LNCaP clone FGC (cell line): ENCODE results near the gene PRKD2.

Source experiments
- DNase-seq: peaks from one replicate; pipeline ENCODE4 v3.0.0-alpha.2; 2011; ENCODE audit warnings: low read depth
- H3K4me3 ChIP-seq: 2 replicates; pipeline ENCODE4 v1.5.1; 2011; ENCODE audit warnings: mild to moderate bottlenecking, low read depth, low read length, control low read depth
- TF ChIP-seq, protein P1 (sequence below): IDR thresholded peaks from 2 replicates; pipeline ENCODE4 v1.5.1; 2012; ENCODE audit warnings: mild to moderate bottlenecking; ENCODE audit not compliant: control insufficient read depth, insufficient read depth; ENCODE audit errors: extremely low read depth

The PRKD2 gene

DNA sequence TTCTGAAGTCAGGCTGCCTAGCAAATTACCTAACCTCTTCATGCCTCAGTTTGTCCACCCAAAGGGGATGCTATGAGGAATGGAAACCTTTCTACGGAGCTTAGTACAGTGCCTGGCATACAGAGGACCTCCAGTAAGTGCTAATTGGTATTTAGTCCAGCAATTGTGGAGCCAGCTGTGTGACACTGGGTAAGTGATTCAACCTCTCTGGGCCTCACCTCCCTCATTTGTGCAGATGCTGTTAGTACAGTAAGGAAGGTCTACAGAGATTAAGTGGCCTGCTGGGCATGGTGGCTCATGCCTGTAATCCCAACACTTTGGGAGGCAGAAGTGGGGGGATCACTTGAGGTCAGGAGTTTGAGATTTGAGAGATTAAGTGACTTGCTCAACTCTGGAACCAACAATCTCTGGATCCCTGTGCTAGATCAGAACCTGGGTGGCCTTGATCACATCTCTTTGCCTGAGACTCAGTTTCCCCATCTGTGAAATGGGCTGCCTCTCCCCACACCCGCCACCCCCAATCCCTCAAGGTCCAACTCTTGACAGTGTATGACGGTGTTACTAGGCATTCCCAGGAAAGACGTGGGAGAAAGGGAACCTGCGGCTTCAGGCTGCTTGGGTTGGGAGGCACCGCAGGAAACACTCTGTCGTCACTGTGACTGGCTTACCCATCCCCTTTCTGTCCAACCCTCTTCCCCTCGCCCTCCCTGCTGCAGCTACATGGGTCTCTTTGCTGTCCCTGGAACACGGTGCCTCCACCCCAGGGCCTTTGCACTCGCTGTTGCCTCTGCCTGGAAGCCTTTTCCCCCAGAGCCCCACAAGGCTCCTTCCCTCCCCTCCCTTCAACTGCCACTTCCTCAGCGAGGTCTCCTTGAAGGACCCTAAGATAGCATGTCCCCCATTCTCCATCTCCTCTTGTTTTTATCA, 18.3 kb downstream of the PRKD2 start:
- TF ChIP-seq, protein P1, sequence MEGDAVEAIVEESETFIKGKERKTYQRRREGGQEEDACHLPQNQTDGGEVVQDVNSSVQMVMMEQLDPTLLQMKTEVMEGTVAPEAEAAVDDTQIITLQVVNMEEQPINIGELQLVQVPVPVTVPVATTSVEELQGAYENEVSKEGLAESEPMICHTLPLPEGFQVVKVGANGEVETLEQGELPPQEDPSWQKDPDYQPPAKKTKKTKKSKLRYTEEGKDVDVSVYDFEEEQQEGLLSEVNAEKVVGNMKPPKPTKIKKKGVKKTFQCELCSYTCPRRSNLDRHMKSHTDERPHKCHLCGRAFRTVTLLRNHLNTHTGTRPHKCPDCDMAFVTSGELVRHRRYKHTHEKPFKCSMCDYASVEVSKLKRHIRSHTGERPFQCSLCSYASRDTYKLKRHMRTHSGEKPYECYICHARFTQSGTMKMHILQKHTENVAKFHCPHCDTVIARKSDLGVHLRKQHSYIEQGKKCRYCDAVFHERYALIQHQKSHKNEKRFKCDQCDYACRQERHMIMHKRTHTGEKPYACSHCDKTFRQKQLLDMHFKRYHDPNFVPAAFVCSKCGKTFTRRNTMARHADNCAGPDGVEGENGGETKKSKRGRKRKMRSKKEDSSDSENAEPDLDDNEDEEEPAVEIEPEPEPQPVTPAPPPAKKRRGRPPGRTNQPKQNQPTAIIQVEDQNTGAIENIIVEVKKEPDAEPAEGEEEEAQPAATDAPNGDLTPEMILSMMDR, result no peak
- no peak for DNase-seq
- no peak overlapping the region for H3K4me3 ChIP-seq

- no peak for DNase-seq
- no peak overlapping the region for H3K4me3 ChIP-seq
- TF ChIP-seq, protein P1, result no peak
Observed at GRCh38 chr19:46697204-46697960, 19.5 kb downstream of the PRKD2 start.

DNA sequence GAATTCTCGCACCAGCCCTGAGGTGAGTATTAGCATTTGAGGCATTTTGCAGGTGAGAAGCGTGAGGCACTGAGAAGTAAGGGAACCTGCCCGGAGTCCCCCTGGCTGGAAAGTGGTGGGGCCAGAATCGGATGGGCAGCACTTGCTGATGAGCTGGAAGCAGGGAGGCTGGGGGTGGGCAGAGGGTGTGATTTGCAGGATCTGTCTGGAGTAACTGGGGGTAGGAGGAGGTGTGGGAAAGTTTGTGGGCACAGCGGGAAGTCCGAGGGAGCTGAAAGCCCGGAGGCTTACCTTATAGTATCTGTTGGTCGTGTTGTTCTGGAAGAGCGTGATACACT, 20.1 kb downstream of the PRKD2 start:
- TF ChIP-seq, protein P1, result no peak
- no peak overlapping the region for H3K4me3 ChIP-seq
- DNase-seq, result no peak

- TF ChIP-seq, protein P1, result no peak
- DNase-seq, result no peak
- H3K4me3 ChIP-seq, result no peak overlapping the region
Observed at GRCh38 chr19:46696052-46696451, 20.9 kb downstream of the PRKD2 start.

DNA sequence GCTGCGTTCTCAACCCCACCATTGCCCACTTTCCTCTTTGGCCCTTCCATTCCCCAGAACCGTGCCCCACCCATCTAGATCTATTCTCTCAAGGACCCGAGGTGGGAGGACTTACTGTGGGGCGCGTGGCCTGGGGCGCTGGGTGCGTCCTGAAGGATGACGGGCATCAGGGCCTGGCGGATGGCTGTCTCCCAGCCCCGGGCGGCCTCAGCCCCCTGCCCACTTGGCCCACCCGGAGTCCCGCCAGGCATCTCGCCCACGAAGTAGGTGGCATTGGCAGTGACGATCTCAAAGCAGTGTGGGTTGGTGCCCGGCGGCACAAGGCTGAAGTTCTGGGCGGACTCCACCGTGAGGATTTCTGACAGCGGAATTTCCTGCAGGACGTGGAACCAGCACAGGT, 23.2 kb downstream of the PRKD2 start:
- TF ChIP-seq, protein P1, result no peak
- no peak for DNase-seq
- no peak overlapping the region for H3K4me3 ChIP-seq

GRCh38 chr19:46692918-46693722, 23.8 kb downstream of the PRKD2 start:
- H3K4me3 ChIP-seq, result no peak overlapping the region
- no peak for DNase-seq
- TF ChIP-seq, protein P1, result no peak
